OCI-LY3 (cell line): ENCODE data around the gene PRRT1.
"Not testable (repeated sequence)": the region's sequence is repeated elsewhere in the genome, so short reads cannot be mapped to it uniquely, and the experiment has no call there.

ENCODE experiments used
- H2AFZ ChIP-seq: fragments of 200-600, 300-600 bp; shearing (Covaris generic); 2 replicates; pipeline ENCODE4 v1.6.0; 2014; ENCODE audit warnings: antibody characterized with exemption, low read depth, low read length
- H3K27ac ChIP-seq: fragments of 200-600, 300-600 bp; sonication (generic); 2 replicates; pipeline ENCODE4 v1.5.1; 2014; ENCODE audit warnings: mild to moderate bottlenecking, low read length, moderate library complexity, mixed read lengths
- H3K27me3 ChIP-seq: fragments of 200-600, 300-600 bp; sonication (generic); 2 replicates; pipeline ENCODE4 v1.6.1; 2014; ENCODE audit warnings: low read depth, low read length, mixed read lengths
- H3K36me3 ChIP-seq: fragments of 200-600, 300-600 bp; sonication (generic); replicated peaks from 2 replicates; pipeline ENCODE3; 2014; ENCODE audit warnings: low read depth, low read length, mixed read lengths
- H3K4me1 ChIP-seq: fragments of 300-600, 200-600 bp; sonication (generic); 2 replicates; pipeline ENCODE4 v1.6.1; 2014; ENCODE audit warnings: low read length, mixed read lengths
- H3K4me2 ChIP-seq: fragments of 200-600, 300-600 bp; sonication (generic); 2 replicates; pipeline ENCODE4 v1.6.1; 2014; ENCODE audit warnings: low read length, mixed read lengths
- H3K4me3 ChIP-seq: fragments of 300-600, 200-600 bp; sonication (generic); 2 replicates; pipeline ENCODE4 v1.5.1; 2014; ENCODE audit warnings: antibody characterized with exemption, mild to moderate bottlenecking, low read length, moderate library complexity
- H3K79me2 ChIP-seq: fragments of 300-600, 200-600 bp; shearing (Covaris generic); 2 replicates; pipeline ENCODE4 v1.6.1; 2014; ENCODE audit warnings: mild to moderate bottlenecking, low read length, mixed read lengths
- H3K9ac ChIP-seq: fragments of 300-600, 200-600 bp; shearing (Covaris generic); 2 replicates; pipeline ENCODE4 v1.6.0; 2014; ENCODE audit warnings: mild to moderate bottlenecking, low read length, moderate library complexity
- H3K9me3 ChIP-seq: fragments of 200-600, 300-600 bp; shearing (Covaris generic); 2 replicates; pipeline ENCODE4 v1.6.1; 2014; ENCODE audit warnings: low read length, mixed read lengths; ENCODE audit not compliant: insufficient read depth
- H4K20me1 ChIP-seq: fragments of 200-600, 300-600 bp; sonication (generic); 2 replicates; pipeline ENCODE4 v1.6.1; 2016; ENCODE audit warnings: low read length, mixed read lengths; ENCODE audit not compliant: insufficient read depth
- CTCF ChIP-seq: fragments of 200-600, 300-600 bp; sonication (generic); IDR thresholded peaks from 2 replicates; pipeline ENCODE4 v1.5.1; 2014; ENCODE audit warnings: antibody characterized with exemption, low read length, low read depth
- EZH2phosphoT487 ChIP-seq: fragments of 200-600 bp; shearing (Covaris generic); IDR thresholded peaks from 2 replicates; pipeline ENCODE4 v1.6.1; 2018; ENCODE audit warnings: antibody characterized with exemption, mixed run types, low read depth

PRRT1 gene

GRCh38 chr6:32147401-32148132 is 4.2 kb downstream of the PRRT1 start:
- H3K27ac ChIP-seq = no peak overlapping the region
- no peaks in the 10 kb centered on the region for H4K20me1 ChIP-seq
- H3K4me1 ChIP-seq = no peaks in the 10 kb centered on the region
- H2AFZ ChIP-seq = no peak overlapping the region
- no peaks in the 10 kb centered on the region for H3K79me2 ChIP-seq
- H3K9me3 ChIP-seq = no peaks in the 10 kb centered on the region
- 0 out of 2 replicates have a peak, but pooled peaks cover 5% of the 10 kb centered on the region for H3K27me3 ChIP-seq
- H3K9ac ChIP-seq = no peak overlapping the region
- H3K4me2 ChIP-seq = no peak overlapping the region
- no peak overlapping the region for H3K4me3 ChIP-seq
- no peak for TF ChIP-seq EZH2phosphoT487
- TF ChIP-seq CTCF = no peak
- no peaks in the 10 kb centered on the region for H3K36me3 ChIP-seq

DNA sequence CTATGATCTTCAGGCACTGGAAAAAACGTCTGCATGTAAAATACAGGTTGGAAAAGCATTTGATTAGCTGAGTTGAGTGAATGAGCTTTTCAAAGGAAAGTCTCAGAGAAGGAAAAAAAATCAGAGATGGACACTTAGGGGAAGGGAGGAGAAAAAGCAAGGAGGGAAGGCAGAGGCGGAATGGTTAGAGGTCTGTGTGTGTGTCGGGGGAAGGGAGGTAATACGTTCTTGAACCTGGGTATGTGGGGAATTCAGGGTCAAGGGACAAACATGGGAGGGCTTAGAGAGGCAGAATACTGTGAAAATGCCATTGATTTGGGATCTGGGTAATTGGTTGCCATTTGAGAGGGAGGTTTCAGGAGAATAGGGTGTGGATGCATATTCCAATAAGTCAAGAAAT is 5.1 kb downstream of the PRRT1 start:
- no peak overlapping the region for H3K27ac ChIP-seq
- H2AFZ ChIP-seq = no peak overlapping the region
- TF ChIP-seq EZH2phosphoT487 (no peak), CTCF (no peak)
- no peaks in the 10 kb centered on the region for H4K20me1 ChIP-seq
- no peaks in the 10 kb centered on the region for H3K36me3 ChIP-seq
- no peaks in the 10 kb centered on the region; the same call in 1 of the 2 replicates for H3K4me1 ChIP-seq
- H3K4me2 ChIP-seq = no peak overlapping the region
- H3K79me2 ChIP-seq = no peaks in the 10 kb centered on the region
- no peak overlapping the region for H3K9ac ChIP-seq
- H3K9me3 ChIP-seq = no peaks in the 10 kb centered on the region
- 0 out of 2 replicates have a peak, but pooled peaks cover 5% of the 10 kb centered on the region for H3K27me3 ChIP-seq
- H3K4me3 ChIP-seq = no peak overlapping the region

DNA sequence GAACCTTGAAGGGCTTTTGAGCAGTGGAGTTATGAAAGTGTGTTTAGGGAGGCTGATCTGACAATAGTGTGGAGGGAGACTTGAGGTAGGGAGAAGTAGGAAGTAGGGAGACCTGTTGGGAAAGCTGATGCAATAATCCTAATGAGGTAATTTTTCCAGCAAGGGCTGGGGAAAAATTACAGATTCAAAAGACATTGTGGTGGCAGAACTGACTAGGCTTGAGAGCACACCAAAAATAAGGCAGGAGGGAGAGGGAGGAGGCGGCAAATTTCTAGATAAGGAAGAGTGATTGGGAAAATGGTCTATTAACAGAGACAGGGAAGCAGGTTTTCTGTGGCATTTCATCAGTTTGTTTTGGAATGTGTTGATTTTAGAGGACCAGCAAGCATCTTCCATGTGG is 5.5 kb downstream of the PRRT1 start:
- Histone ChIP-seq H3K27ac (no peak overlapping the region), H2AFZ (no peak overlapping the region), H4K20me1 (no peaks in the 10 kb centered on the region), H3K4me3 (no peak overlapping the region), H3K9me3 (no peaks in the 10 kb centered on the region), H3K36me3 (no peaks in the 10 kb centered on the region), H3K79me2 (no peaks in the 10 kb centered on the region), H3K9ac (no peak overlapping the region), H3K4me1 (no peaks in the 10 kb centered on the region; the same call in 1 of the 2 replicates), H3K4me2 (no peak overlapping the region), H3K27me3 (0 out of 2 replicates have a peak, but pooled peaks cover 5% of the 10 kb centered on the region)
- TF ChIP-seq EZH2phosphoT487 = no peak
- TF ChIP-seq CTCF = no peak

GRCh38 chr6:32144238-32144637 is 7.5 kb downstream of the PRRT1 start:
- H3K79me2 ChIP-seq, H3K9ac ChIP-seq, H4K20me1 ChIP-seq, H3K27ac ChIP-seq, H3K36me3 ChIP-seq, H2AFZ ChIP-seq, H3K4me1 ChIP-seq, H3K27me3 ChIP-seq, H3K4me2 ChIP-seq, H3K9me3 ChIP-seq, H3K4me3 ChIP-seq: not testable (repeated sequence)
